ENCODE measurements around the gene TRIM26. TPM values are rescaled to one million over a fixed set of nuclear protein-coding genes. Genes with fewer than 3 reads are reported as not detected.
"Not testable (repeated sequence)": the region's sequence is repeated elsewhere in the genome, so short reads cannot be mapped to it uniquely, and the experiment has no call there.

The TRIM26 gene
- total RNA-seq, 1 experiment from 2014 or later: 44.8 TPM

DNA sequence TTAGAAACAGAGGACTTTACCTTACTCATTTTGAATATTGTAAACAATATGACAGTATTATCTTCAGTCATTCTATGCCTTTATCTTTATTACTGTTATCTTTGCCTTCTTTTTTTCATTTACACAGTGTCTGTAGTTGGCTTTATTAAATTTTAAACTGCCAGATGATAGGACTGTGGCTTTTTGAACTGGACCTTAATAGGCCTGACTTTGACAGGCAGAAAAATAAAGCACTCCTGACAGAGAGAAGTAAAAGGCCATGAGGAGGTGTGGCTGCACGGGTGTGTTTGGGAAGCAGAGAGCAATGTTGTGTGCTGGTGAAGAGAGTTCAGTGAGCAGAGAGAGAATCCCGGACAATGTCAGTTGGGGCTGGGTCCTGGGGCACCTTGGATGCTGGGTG, 69.4 kb downstream of the TRIM26 start:
- no peak for DNase-seq (ENCODE audit: low read depth, low spot score)
- POLR2A ChIA-PET: no interaction called here
- intact Hi-C loops (cut with micrococcal nuclease; ENCODE audit: unreplicated experiment): no loop called here
- in situ Hi-C loops (cut with HindIII; ENCODE audit: low pct_unique_long_range_greater_than_20kb, low sequenced_read_pairs): no loop called here
- TF ChIP-seq TCF7L2 (IDR thresholded peaks at IDR 0.05; ENCODE audit: low read depth, low read length): no peak
- no peak for TF ChIP-seq POLR2AphosphoS5 (IDR thresholded peaks at IDR 0.05; ENCODE audit: low read depth, low read length)
- no peak for TF ChIP-seq SIN3A (IDR thresholded peaks at IDR 0.05; ENCODE audit: borderline replicate concordance, insufficient read depth, low read depth, low read length)
- TF ChIP-seq, protein P1, sequence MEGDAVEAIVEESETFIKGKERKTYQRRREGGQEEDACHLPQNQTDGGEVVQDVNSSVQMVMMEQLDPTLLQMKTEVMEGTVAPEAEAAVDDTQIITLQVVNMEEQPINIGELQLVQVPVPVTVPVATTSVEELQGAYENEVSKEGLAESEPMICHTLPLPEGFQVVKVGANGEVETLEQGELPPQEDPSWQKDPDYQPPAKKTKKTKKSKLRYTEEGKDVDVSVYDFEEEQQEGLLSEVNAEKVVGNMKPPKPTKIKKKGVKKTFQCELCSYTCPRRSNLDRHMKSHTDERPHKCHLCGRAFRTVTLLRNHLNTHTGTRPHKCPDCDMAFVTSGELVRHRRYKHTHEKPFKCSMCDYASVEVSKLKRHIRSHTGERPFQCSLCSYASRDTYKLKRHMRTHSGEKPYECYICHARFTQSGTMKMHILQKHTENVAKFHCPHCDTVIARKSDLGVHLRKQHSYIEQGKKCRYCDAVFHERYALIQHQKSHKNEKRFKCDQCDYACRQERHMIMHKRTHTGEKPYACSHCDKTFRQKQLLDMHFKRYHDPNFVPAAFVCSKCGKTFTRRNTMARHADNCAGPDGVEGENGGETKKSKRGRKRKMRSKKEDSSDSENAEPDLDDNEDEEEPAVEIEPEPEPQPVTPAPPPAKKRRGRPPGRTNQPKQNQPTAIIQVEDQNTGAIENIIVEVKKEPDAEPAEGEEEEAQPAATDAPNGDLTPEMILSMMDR (IDR thresholded peaks at IDR 0.05): no peak
- TF ChIP-seq, protein P2, sequence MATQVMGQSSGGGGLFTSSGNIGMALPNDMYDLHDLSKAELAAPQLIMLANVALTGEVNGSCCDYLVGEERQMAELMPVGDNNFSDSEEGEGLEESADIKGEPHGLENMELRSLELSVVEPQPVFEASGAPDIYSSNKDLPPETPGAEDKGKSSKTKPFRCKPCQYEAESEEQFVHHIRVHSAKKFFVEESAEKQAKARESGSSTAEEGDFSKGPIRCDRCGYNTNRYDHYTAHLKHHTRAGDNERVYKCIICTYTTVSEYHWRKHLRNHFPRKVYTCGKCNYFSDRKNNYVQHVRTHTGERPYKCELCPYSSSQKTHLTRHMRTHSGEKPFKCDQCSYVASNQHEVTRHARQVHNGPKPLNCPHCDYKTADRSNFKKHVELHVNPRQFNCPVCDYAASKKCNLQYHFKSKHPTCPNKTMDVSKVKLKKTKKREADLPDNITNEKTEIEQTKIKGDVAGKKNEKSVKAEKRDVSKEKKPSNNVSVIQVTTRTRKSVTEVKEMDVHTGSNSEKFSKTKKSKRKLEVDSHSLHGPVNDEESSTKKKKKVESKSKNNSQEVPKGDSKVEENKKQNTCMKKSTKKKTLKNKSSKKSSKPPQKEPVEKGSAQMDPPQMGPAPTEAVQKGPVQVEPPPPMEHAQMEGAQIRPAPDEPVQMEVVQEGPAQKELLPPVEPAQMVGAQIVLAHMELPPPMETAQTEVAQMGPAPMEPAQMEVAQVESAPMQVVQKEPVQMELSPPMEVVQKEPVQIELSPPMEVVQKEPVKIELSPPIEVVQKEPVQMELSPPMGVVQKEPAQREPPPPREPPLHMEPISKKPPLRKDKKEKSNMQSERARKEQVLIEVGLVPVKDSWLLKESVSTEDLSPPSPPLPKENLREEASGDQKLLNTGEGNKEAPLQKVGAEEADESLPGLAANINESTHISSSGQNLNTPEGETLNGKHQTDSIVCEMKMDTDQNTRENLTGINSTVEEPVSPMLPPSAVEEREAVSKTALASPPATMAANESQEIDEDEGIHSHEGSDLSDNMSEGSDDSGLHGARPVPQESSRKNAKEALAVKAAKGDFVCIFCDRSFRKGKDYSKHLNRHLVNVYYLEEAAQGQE (IDR thresholded peaks at IDR 0.05; ENCODE audit: insufficient read depth in 1 of 2, low read depth in 2 of 2, low read length in 1 of 2): no peak
- H3K9me3 ChIP-seq (ENCODE audit: control insufficient read depth, insufficient read depth, low read depth, low read length): no peaks in the 10 kb centered on the region
- no peaks in the 10 kb centered on the region for H3K36me3 ChIP-seq (ENCODE audit: control insufficient read depth, insufficient read depth, low read length)
- H3K27ac ChIP-seq (ENCODE audit: low read length): no peak overlapping the region
- peaks cover 14% of the 10 kb centered on the region for H3K27me3 ChIP-seq (ENCODE audit: control insufficient read depth, insufficient read depth, low read length)
- BruUV-seq (replicated peaks): no TSS peak
- no peak for ATAC-seq
- H3K4me1 ChIP-seq (ENCODE audit: control insufficient read depth, insufficient read depth, low read length): no peaks in the 10 kb centered on the region
- H3K4me3 ChIP-seq (ENCODE audit: low read depth in 2 of 2, low read length in 2 of 2): no peak overlapping the region
- CTCF ChIA-PET: interaction anchor here (0.7 kb wide), 1 partner anchor 27 kb away, joined by 3 read pairs; no protein-coding TSS in a partner anchor

DNA sequence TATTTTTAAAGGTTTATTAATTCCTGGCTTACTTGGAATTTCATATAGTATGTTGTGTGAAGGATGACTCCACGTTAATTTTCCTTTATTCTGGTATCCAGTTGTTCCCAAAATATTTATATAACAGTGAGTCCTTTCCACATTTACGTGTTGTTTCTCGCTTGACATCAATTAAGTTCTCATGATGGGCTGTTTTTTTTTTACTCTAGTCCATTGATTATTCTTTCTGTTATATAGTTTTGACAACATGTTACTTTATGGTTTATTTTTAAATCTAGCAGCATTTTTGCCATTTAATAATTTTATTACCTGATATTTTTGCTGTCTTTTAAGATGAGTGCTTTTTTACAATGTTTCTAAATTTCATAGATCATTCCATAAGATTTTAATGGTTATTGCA, 70.5 kb downstream of the TRIM26 start:
- Histone ChIP-seq H3K4me1 (ENCODE audit: control insufficient read depth, insufficient read depth, low read length) (no peaks in the 10 kb centered on the region), H3K9me3 (ENCODE audit: control insufficient read depth, insufficient read depth, low read depth, low read length) (no peaks in the 10 kb centered on the region), H3K4me3 (ENCODE audit: low read depth in 2 of 2, low read length in 2 of 2) (no peak overlapping the region), H3K36me3 (ENCODE audit: control insufficient read depth, insufficient read depth, low read length) (no peaks in the 10 kb centered on the region), H3K27ac (ENCODE audit: low read length) (no peak overlapping the region), H3K27me3 (ENCODE audit: control insufficient read depth, insufficient read depth, low read length) (peaks cover 15% of the 10 kb centered on the region)
- DNase-seq (ENCODE audit: low read depth, low spot score) (no peak), ATAC-seq (no peak)
- ChIA-PET CTCF (interaction anchor here (0.6 to 1.1 kb wide), 2 partner anchors 12 to 421 kb away, joined by 5 to 10 read pairs; no protein-coding TSS in a partner anchor), POLR2A (interaction anchor here (0.6 kb wide), 1 partner anchor 38 kb away, joined by 4 read pairs; no protein-coding TSS in a partner anchor)
- TF ChIP-seq TCF7L2 (IDR thresholded peaks at IDR 0.05; ENCODE audit: low read depth, low read length): no peak
- TF ChIP-seq POLR2AphosphoS5 (IDR thresholded peaks at IDR 0.05; ENCODE audit: low read depth, low read length): no peak
- TF ChIP-seq, protein P1 (IDR thresholded peaks at IDR 0.05): no peak
- no peak for TF ChIP-seq SIN3A (IDR thresholded peaks at IDR 0.05; ENCODE audit: borderline replicate concordance, insufficient read depth, low read depth, low read length)
- TF ChIP-seq, protein P2 (IDR thresholded peaks at IDR 0.05; ENCODE audit: insufficient read depth in 1 of 2, low read depth in 2 of 2, low read length in 1 of 2): no peak
- no TSS peak for BruUV-seq (replicated peaks)
- intact Hi-C loops (cut with micrococcal nuclease; ENCODE audit: unreplicated experiment) (no loop called here), in situ Hi-C loops (cut with HindIII; ENCODE audit: low pct_unique_long_range_greater_than_20kb, low sequenced_read_pairs) (no loop called here)

DNA sequence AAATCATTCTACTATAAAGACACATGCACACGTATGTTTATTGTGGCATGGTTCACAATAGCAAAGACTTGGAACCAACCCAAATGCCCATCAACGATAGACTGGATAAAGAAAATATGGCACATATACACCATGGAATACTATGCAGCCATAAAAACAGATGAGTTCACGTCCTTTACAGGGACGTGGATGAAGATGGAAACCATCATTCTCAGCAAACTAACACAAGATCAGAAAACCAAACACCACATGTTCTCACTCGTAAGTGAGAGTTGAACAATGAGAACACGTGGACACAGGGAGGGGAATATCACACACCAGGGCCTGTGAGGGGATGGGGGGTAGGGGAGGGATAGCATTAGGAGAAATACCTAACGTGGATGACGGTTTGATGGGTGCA, 73.0 kb downstream of the TRIM26 start:
- H3K9me3 ChIP-seq (ENCODE audit: control insufficient read depth, insufficient read depth, low read depth, low read length); intact Hi-C loops (cut with micrococcal nuclease; ENCODE audit: unreplicated experiment); in situ Hi-C loops (cut with HindIII; ENCODE audit: low pct_unique_long_range_greater_than_20kb, low sequenced_read_pairs): not testable (repeated sequence)

More for the DNA sequence above, 73.0 kb downstream of the TRIM26 start:
- H3K36me3 ChIP-seq (ENCODE audit: control insufficient read depth, insufficient read depth, low read length); H3K4me3 ChIP-seq (ENCODE audit: low read depth in 2 of 2, low read length in 2 of 2); ATAC-seq; DNase-seq (ENCODE audit: low read depth, low spot score); POLR2A ChIA-PET; H3K4me1 ChIP-seq (ENCODE audit: control insufficient read depth, insufficient read depth, low read length); H3K27ac ChIP-seq (ENCODE audit: low read length); CTCF ChIA-PET; BruUV-seq (replicated peaks): not testable (repeated sequence)
- H3K27me3 ChIP-seq (ENCODE audit: control insufficient read depth, insufficient read depth, low read length): peaks cover 13% of the 10 kb centered on the region

All from Panc1 (cell line).